HG03159 (cell line): Measurements from ENCODE around the gene ARMH3.
A peak's percentile ranks its signal among the peaks of the same experiment; 100 is the strongest.
"Not testable (repeated sequence)": the region's sequence is repeated elsewhere in the genome, so short reads cannot be mapped to it uniquely, and the experiment has no call there.

Experiments used
- ATAC-seq: cut with Tn5 transposase; IDR thresholded peaks from one replicate; pipeline ENCODE4 v1.9.1; 2021; ENCODE audit warnings: mild to moderate bottlenecking, moderate library complexity; ENCODE audit not compliant: unreplicated experiment

ARMH3 gene

DNA sequence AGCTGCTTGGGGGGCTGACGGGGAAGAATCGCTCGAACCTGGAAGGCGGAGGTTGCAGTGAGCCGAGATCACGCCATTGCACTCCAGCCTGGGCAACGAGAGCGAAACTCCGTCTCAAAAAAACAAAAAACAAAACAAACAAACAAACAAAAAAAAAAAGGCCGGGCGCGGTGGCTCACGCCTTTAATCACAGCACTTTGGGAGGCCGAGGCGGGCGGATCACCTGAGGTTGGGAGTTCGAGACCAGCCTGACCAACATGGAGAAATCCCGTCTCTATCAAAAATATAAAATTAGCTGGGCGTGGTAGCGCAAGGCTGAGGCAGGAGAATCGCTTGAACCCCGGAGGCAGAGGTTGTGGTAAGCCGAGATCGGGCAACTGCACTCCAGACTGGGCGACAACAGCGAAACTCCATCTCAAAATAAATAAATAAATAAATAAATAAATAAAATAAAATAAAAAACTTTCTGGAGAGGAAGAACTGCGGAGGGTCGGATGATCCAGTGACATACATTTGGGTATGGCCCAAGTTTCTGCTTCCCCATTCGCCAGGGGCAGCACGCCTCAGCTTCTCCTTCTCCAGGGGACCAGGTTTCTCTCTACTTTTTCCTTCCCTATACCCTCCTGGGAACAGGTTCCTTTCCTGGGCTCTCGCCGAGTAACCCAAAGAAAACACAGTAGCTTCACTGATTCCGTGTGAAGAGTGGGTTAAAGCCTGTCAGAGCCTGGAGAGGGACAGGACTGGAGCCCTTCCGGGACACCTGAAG is 909 bp downstream of the ARMH3 start:
- ATAC-seq, result not testable (repeated sequence)

DNA sequence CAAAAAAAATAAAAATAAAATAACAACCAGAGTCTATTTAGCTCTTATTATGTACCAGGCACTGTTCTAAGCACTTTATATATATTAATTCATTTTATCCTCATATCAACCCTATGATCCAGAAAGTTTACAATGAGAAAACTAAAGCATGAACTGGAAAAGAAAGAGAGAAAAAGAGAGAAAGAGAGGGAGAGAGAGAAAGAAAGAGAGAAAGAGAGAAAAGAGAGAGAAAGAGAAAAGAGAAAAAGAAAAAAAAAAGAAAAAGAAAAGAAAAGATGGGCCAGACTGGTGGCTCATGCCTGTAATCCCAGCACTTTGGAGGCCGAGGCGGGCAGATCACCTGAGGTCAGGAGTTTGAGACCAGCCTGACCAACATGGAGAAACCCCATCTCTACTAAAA is 9.9 kb downstream of the ARMH3 start:
- ATAC-seq, result no peak

DNA sequence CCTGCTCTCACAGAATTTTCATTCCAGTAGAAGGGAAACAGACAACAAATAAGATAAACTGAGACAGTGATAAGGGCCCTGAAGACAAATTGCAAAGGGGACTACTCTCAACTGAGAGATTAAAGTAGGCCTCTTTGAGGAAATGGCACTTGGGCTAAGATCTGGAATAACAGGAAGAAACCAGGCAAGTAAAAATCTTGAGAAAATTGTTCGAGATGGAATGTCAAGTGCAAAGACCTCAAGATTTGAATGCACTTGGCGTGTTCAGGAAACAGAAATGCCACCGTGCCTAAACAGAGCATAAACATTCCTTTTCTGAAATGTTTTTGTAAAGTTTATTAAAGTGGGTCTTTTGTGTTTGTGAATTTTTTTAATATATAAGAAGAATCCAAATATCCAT is 10.7 kb downstream of the ARMH3 start:
- ATAC-seq, result no peak

DNA sequence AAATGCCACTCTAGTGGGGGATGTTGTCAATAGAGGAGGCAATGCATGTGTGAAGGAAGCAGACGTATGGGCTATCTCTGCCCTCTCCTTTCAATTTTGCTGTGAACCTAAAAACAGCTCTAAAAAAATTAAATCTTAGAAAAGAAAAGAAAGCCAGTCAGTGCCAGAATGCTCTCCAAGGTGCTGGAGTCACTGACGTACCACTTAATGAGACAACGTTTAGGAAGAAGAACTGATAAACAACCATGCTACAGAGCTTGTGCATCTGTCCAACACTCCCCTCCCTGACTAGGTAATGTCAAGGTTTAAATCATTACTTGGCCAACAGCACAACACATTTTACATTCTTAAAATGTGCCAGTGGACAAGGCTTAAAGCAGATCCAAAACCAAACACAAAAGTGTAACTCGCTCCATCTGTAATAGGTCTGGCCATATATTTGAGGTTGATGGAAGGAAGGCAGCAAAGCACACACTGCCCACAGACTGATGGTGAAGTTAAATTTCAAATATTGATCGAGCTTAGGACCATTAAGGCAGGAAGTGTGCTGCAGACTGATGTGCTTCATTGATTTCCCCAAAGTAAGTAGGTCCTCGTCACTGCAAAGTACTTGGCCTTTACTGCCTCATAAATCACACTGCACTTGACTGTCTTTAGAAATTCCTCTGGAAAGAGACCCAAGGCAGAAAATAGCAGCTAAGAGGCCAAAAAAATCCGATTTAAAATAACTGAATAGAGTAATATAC is 15.5 kb downstream of the ARMH3 start:
- no peak for ATAC-seq

DNA sequence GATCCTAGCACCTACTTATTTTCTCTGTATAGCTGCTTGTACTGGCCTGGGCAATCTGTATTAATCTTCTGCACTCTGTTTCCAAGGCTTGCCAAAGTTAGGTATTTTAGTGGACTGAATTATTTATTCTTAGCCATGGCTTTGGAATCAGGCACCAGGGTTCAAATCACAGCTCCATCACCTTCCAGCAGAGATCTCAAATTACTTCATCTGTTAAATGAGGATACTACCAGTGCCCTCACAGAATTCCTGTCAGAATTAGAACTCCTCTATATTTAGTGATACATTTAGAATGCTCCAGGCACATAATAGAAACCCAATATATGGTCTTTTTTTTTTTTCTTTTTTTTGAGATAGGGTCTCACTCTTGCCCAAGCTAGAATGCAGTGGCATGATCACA is 17.6 kb downstream of the ARMH3 start:
- ATAC-seq, result no peak

DNA sequence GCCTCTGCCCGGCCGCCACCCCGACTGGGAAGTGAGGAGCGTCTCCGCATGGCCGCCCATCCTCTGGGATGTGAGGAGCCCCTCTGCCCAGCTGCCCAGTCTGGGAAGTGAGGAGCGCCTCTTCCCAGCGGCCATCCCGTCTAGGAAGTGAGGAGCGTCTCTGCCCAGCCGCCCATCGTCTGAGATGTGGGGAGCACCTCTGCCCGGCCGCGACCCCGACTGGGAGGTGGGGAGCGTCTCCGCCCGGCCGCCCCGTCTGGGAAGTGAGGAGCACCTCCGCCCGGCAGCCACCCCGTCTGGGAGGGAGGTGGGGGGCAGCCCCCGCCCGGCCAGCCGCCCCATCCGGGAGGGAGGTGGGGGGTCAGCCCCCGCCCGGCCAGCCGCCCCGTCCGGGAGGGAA is 20.2 kb downstream of the ARMH3 start:
- not testable (repeated sequence) for ATAC-seq

DNA sequence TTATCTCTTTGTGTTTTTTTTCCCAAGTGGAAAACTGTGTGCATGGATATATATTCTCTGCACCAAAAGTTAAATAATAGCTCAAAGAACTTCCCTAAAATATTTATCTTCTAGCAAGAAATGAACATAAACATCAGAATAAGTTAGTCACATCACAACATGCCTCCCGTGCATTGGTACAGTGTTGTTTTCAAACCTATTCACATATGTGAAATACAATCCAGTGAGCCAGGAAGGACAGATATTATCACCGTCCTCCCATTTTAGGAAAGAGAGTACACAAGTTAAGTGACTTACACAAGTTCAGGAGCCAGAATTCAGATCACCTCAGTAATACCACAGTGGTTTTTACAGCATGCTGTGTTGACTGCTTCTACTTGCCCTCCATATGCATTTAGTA is 22.2 kb downstream of the ARMH3 start:
- ATAC-seq, result no peak

DNA sequence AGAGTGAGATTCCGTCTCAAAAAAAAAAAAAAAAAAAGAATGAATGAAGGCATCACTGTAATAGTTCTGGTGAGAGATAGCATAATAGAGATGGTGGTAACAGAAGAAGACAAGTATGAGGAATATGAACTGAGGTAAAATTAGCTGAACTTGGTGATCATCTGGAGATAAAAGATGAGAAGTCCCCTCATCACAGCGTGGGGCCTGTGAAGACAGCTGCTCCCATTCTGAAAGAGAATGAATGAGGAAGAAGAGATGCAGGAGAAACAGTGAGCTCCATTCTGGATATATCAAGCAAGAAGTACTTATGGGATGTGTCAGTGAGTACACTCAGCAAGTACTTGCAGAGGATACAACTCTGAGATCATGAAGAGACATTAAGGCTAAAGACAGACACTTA is 28.7 kb downstream of the ARMH3 start:
- ATAC-seq, result no peak

DNA sequence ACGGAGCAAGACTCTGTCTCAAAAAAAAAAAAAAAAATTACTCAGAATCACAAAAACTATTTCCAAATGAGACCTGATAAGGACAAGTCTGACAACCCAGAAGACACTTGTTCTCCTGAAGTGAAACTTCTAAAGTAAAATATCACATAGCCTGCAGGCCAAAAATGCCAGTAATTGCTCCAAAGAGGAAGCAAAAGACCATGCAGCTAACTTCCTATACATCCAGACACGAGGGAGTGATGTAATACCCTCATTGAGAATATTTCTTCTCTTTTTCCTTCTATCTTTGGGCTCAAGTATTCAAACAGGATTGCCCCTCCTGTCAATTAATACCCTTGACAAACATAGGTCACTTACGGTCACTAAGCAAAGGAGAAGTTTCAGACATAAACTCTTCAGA is 31.2 kb downstream of the ARMH3 start:
- no peak for ATAC-seq

DNA sequence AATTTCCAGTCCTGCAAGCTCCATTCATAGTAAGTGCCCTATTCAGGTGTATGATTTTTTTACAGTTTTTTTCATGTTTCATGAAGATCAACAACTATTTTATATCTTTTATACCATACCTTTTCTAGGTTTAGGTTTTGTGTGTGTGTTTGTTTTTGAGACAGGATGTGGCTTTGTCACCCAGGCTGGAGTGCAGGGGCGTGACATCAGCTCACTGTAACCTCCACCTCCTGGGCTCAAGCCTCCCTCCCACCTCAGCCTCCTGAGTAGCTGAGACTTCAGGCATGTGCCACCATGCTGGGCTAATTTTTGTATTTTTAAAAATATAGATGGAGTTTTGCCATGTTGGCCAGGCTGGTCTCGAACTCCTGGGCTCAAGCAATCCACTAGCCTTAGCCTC is 35.0 kb downstream of the ARMH3 start:
- ATAC-seq, result no peak

DNA sequence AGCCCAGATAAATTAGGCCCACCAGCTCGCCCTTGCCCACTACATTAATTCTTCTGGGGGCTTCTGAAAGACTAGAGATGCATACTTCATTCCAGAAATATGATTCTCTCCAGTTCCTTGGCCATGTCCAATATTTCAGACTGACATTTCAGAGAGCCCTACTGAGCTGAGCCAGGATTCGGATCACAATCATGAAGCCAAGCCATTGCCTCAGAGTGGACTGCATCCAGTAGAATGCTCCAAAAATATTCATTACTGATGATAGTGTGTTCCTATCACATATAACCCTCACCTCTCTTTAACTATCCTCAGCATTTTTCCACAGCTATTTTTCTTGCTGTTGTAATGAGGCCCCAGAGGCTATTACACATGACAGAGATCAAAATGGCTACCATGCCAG is 38.7 kb downstream of the ARMH3 start:
- no peak for ATAC-seq

DNA sequence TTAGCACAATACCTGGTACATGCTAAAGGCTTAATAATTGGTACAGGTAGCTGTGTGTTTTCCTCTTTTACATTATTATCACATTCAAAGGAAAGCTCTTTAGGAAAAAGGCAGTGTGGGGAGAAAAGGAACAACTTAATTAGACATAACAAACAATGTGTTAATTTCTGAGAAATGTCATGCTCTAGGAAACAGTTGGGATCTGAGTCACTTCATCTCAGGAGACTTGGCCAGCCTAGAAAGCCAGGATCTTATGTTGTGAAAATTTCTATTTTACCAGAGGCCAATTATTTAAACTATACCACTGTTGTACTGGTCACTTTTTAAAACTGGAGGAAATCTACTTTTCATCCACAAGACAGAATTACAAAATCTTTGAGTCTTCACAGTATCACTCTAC is 39.6 kb downstream of the ARMH3 start:
- no peak for ATAC-seq

DNA sequence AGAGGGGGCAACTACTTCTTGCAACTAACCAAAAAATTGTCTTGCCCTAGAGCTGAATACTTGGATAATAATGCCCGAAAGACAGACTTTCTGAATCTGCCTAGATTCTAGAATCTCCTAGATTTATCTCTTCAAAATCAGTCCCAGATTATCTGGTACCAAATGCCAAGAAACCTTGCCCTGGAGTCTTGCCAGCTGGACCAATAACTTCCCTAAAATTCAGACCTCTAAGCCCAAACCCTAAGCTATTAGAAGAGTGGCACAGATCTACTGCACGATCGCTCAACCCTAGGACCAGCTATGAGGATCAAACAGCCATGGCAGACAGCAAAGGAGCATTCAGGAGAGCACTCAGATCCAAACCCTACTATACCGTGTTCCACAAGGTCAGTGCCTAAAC is 45.0 kb downstream of the ARMH3 start:
- no peak for ATAC-seq

DNA sequence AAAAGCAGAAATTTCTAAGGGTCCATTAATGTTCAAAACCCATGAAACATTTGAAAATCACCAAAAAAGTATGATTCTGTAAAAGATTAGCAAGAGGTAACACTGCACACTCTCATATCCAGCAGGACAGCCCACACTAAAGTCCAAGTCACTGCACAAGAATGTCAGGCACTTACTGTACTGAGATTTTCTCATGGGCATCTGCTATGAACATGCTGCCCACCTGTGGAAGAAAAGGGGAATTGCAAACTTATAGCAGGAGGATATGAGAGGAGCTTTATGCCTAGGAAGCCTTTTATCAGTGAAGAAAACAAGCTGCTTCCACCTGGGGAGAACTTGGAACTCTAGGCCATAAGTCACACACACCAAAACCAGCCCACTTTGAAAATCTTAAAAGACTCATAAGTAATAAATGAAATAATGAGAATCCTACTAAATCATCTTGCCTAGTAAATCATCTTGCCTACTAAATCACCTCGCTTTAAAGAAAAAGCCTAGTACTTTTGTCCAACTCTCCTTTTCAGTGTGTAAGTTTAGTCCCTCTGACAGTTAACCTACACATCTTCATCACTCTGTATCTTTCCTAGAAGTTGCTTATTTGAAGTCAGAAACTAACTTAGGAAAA is 46.1 kb downstream of the ARMH3 start:
- ATAC-seq, result no peak

DNA sequence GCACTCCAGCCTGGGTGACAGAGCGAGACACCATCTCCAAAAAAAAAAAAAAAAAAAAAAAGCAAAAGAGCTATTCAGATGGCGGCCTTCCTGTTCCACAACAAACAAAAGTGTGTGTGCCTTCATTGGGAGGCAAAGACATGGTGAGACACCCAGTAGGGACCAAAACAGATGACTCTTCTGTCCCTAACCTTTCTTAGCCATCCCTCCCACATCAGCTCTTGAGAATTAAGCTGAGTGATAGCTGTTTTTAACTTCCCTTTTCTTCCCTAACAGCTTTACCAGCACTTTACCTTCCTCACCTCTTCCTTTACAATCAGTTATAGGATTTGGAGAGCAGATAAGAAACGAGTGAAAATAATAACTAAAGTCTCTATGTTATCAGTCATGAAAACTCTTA is 48.2 kb downstream of the ARMH3 start:
- ATAC-seq, result no peak

DNA sequence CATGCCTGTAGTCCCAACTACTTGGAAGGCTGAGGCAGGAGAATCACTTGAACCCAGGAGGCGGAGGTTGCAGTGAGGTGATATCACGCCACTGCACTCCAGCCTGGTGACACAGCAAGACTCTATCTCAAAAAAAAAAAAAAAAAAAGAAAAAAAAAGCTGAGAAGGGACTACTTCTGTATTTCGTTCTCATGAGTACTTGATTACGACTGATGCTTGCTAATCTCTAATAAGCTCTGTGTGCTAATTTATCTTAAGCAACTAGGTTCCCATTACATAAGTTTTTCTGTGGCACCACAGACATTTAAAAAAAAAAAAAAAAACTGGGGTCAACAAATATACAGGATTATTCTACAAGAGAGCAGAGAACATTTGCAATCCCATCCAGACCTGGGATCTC is 48.9 kb downstream of the ARMH3 start:
- ATAC-seq, result not testable (repeated sequence)

DNA sequence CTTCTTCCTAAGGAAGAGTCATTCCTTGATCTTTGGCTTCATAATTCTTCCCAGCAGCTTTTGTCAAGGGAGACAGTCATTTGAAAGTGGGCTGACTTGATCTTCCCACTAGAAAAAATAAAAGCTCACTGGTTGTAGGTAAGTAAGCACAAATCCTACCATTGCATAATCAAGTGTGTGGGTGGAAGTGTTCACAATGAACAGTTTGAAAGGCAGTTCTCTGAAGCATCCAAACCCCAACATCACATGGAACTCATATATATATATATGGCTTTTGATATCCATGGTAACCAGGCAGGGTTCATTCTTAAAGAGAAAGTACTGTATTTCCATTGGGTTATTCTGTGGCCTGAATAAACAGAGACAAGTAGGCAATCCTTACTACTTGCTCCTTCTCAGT is 51.6 kb downstream of the ARMH3 start:
- no peak for ATAC-seq

DNA sequence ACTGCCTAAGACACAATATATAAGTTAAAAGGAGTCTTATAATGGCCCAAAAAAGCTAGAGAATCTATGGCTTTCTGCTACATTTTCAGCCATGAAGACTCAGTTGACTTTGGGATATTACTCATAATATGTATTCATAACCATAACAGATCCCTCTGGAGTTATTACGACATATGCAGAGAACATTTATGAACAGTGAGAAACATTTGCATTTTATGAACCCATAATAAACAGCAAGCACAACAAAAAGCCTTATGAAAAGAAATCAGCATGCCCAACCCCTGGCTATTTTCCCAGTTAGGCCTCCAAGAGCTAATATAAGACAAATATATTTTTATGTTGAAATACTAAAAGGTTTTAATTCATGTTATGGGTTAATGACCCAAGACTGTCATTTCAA is 52.4 kb downstream of the ARMH3 start:
- ATAC-seq, result no peak

DNA sequence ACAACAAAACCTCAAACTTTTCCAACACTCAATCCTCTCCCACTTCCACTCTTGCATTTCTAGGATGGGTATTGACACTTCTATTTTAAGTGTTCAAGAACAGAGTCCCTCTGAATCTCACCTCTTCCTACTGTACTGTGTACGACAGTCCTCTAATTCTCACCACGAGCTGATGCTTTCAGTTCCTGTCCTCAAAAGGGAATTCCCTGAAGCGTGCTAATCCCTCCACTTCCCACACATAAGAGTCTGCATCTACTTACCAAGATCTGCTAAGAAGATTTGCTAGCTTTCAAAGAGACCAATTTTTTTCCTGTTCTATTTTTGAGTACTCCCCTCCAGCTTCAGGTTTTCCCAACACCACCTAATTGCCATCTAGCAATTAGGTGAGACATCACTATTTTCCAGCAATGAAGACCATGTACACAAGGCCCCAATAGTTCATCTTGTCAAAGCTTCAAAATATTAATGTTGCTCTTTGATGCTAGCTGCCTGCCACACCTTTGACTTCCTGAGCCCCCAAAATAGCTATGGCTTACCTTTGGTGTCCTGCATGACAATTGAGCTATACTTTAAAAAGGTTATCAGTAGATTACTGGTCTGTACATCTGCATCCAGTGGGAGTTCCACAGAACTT is 54.4 kb downstream of the ARMH3 start:
- peak; percentile 58 for ATAC-seq

DNA sequence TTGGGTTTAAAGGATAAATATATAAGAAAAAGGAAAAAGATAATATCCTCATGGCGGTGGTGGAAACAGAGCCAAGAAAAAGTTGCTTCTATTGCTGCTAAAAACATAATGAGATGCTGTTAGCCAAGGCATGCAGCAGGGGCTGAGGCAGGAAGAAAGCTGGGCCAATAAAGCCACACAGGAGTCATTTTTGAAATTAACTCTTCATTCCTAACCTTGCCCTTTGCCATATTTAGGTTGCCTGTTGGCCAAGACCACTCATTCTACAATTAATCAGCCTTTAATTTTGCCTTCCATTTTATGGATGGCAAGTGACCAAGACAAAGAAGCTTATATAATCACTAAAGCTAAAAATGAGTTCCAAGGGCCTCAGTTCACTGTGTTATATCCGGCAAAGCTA is 58.2 kb downstream of the ARMH3 start:
- no peak for ATAC-seq

DNA sequence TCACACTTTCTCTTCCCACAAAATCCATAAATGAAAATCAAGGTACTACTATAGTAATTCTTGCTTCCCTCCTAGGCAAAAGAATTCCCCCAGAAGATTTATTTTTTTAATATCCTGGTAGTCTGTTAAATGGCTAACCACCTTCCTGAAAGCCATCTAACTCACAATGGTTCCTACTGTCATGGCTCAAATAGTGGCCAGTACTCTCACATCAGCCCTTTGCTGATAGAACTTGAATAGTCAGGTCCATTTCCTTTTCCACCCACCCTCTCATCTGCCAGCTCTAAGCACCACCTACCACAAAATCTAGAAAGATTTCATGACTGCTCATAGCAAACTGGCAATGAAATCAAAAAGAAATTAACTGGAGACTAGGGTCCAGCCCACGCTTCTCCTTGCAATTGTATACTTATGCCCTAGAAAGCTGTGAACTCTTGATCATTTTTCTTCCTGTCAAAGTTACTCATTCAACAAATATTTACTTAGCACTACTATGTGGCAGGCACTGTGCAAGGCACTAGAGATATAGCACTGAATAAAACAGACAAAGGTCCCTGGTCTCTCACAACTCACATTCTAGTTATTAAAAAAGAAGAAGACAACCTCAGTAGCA is 60.4 kb downstream of the ARMH3 start:
- ATAC-seq, result no peak
